Activated T-cell treated with anti-CD3 and anti-CD28 coated beads, Interleukin-2, amount 50 U/mL, for 4 hours (primary cell): ENCODE data around the gene RAVER1. TPM values are rescaled to one million over a fixed set of nuclear protein-coding genes. Genes with fewer than 3 reads are reported as not detected.
"Not testable (repeated sequence)": the region's sequence is repeated elsewhere in the genome, so short reads cannot be mapped to it uniquely, and the experiment has no call there.

Experiments used
- ATAC-seq, 2 donors: fragments of 200-7000 bp; cut with Tn5 transposase; one replicate each; pipeline ENCODE4 v1.10.0; 2021
- DNase-seq: peaks from one replicate; pipeline ENCODE4 v3.0.0-alpha.2; 2020
- H3K27me3 Mint-ChIP-seq: one replicate; pipeline ENCODE4 v1.8.0; 2021; ENCODE audit warnings: low read depth, mixed read lengths
- H3K36me3 Mint-ChIP-seq: one replicate; pipeline ENCODE4 v1.8.0; 2022; ENCODE audit warnings: mixed read lengths; ENCODE audit not compliant: insufficient read depth
- H3K4me1 Mint-ChIP-seq: one replicate; pipeline ENCODE4 v1.8.0; 2021; ENCODE audit warnings: low read depth, mixed read lengths
- H3K4me3 Mint-ChIP-seq: one replicate; pipeline ENCODE4 v1.8.0; 2021; ENCODE audit warnings: mild to moderate bottlenecking, moderate library complexity, mixed read lengths
- H3K9me3 Mint-ChIP-seq: one replicate; pipeline ENCODE4 v1.8.0; 2021; ENCODE audit warnings: mixed read lengths
- total RNA-seq, 3 donors: library from RNA; stranded (reverse); gene quantifications; one replicate each; pipeline ENCODE4 v1.2.1, GENCODE V29; 2021

RAVER1 gene
- total RNA-seq, 3 donors from 2014 or later = 135 to 143 (median 135) TPM

- no peak for ATAC-seq
- Mint-ChIP-seq H3K27me3 (no peaks in the 10 kb centered on the region), H3K4me3 (no peak overlapping the region), H3K4me1 (no peaks in the 10 kb centered on the region), H3K9me3 (no peaks in the 10 kb centered on the region), H3K36me3 (peaks cover 19% of the 10 kb centered on the region)
- no peak for DNase-seq
These were observed 28.9 kb upstream of the RAVER1 start for GRCh38 chr19:10362259-10362658.

GRCh38 chr19:10361569-10362011 is 28.3 kb upstream of the RAVER1 start:
- ATAC-seq = no peak

GRCh38 chr19:10356431-10356830 is 23.1 kb upstream of the RAVER1 start:
- Mint-ChIP-seq H3K4me3 (no peak overlapping the region), H3K9me3 (no peaks in the 10 kb centered on the region), H3K27me3 (no peaks in the 10 kb centered on the region), H3K36me3 (peaks cover 26% of the 10 kb centered on the region), H3K4me1 (no peaks in the 10 kb centered on the region)
- DNase-seq (no peak), ATAC-seq (no peak)

More at GRCh38 chr19:10361569-10362011, 28.3 kb upstream of the RAVER1 start:
- Mint-ChIP-seq H3K4me3 (no peak overlapping the region), H3K4me1 (no peaks in the 10 kb centered on the region), H3K27me3 (no peaks in the 10 kb centered on the region), H3K9me3 (no peaks in the 10 kb centered on the region), H3K36me3 (peaks cover 19% of the 10 kb centered on the region)
- no peak for DNase-seq

GRCh38 chr19:10353793-10354391 is 20.6 kb upstream of the RAVER1 start:
- Mint-ChIP-seq H3K36me3 (peaks cover 17% of the 10 kb centered on the region), H3K4me3 (no peak overlapping the region), H3K4me1 (no peaks in the 10 kb centered on the region), H3K27me3 (no peaks in the 10 kb centered on the region), H3K9me3 (no peaks in the 10 kb centered on the region)
- DNase-seq (peak; percentile 21), ATAC-seq (peak; percentile 67 to 77)

GRCh38 chr19:10352764-10353671 is 19.7 kb upstream of the RAVER1 start:
- no peak for DNase-seq
- H3K9me3 Mint-ChIP-seq = no peaks in the 10 kb centered on the region
- no peaks in the 10 kb centered on the region for H3K4me1 Mint-ChIP-seq
- ATAC-seq = no peak
- H3K4me3 Mint-ChIP-seq = no peak overlapping the region
- no peaks in the 10 kb centered on the region for H3K27me3 Mint-ChIP-seq
- H3K36me3 Mint-ChIP-seq = peaks cover 18% of the 10 kb centered on the region

GRCh38 chr19:10346509-10346908 is 13.2 kb upstream of the RAVER1 start:
- H3K27me3 Mint-ChIP-seq = no peaks in the 10 kb centered on the region
- no peak for DNase-seq
- ATAC-seq = no peak
- H3K9me3 Mint-ChIP-seq = no peaks in the 10 kb centered on the region
- peaks cover 4% of the 10 kb centered on the region for H3K36me3 Mint-ChIP-seq
- H3K4me3 Mint-ChIP-seq = no peak overlapping the region
- no peaks in the 10 kb centered on the region for H3K4me1 Mint-ChIP-seq

GRCh38 chr19:10344780-10345179 is 11.5 kb upstream of the RAVER1 start:
- no peaks in the 10 kb centered on the region for H3K9me3 Mint-ChIP-seq
- H3K4me3 Mint-ChIP-seq = no peak overlapping the region
- no peaks in the 10 kb centered on the region for H3K27me3 Mint-ChIP-seq

GRCh38 chr19:10343495-10343894 is 10.2 kb upstream of the RAVER1 start:
- peaks cover 2% of the 10 kb centered on the region for H3K36me3 Mint-ChIP-seq
- peaks cover 21% of the 10 kb centered on the region for H3K4me1 Mint-ChIP-seq
- no peak for ATAC-seq
- H3K4me3 Mint-ChIP-seq = no peak overlapping the region
- H3K9me3 Mint-ChIP-seq = no peaks in the 10 kb centered on the region
- no peak for DNase-seq
- H3K27me3 Mint-ChIP-seq = no peaks in the 10 kb centered on the region

More at GRCh38 chr19:10344780-10345179, 11.5 kb upstream of the RAVER1 start:
- ATAC-seq (no peak), DNase-seq (no peak)
- peaks cover 9% of the 10 kb centered on the region for H3K4me1 Mint-ChIP-seq
- H3K36me3 Mint-ChIP-seq = peaks cover 2% of the 10 kb centered on the region

- no peaks in the 10 kb centered on the region for H3K9me3 Mint-ChIP-seq
- H3K4me3 Mint-ChIP-seq = peak overlapping the region; percentile 86
- DNase-seq = no peak
- no peak for ATAC-seq
- peaks cover 29% of the 10 kb centered on the region for H3K4me1 Mint-ChIP-seq
- H3K36me3 Mint-ChIP-seq = no peaks in the 10 kb centered on the region
- no peaks in the 10 kb centered on the region for H3K27me3 Mint-ChIP-seq
These were observed 6.6 kb upstream of the RAVER1 start for GRCh38 chr19:10339977-10340376.

GRCh38 chr19:10339380-10339960 is 6.1 kb upstream of the RAVER1 start, which contains the start of gene ICAM3:
Gene ICAM3, minus strand, starts transcription at chr19:10339624. Its CDS starts 10 bp downstream, at chr19:10339614.
- DNase-seq (peak; percentile 44), ATAC-seq (peak; percentile 93)
- H3K4me1 Mint-ChIP-seq = peaks cover 30% of the 10 kb centered on the region
- no peaks in the 10 kb centered on the region for H3K27me3 Mint-ChIP-seq
- H3K36me3 Mint-ChIP-seq = no peaks in the 10 kb centered on the region
- peak within 1 kb of the TSS; percentile 86 for H3K4me3 Mint-ChIP-seq
- no peaks in the 10 kb centered on the region for H3K9me3 Mint-ChIP-seq

GRCh38 chr19:10338940-10339339 is 5.6 kb upstream of the RAVER1 start:
- ATAC-seq = peak; percentile 25 to 27
- peak overlapping the region; percentile 86 for H3K4me3 Mint-ChIP-seq
- H3K9me3 Mint-ChIP-seq = no peaks in the 10 kb centered on the region
- H3K27me3 Mint-ChIP-seq = no peaks in the 10 kb centered on the region
- no peaks in the 10 kb centered on the region for H3K36me3 Mint-ChIP-seq
- H3K4me1 Mint-ChIP-seq = peaks cover 34% of the 10 kb centered on the region
- DNase-seq = no peak

- not testable (repeated sequence) for H3K27me3 Mint-ChIP-seq, H3K36me3 Mint-ChIP-seq, DNase-seq, H3K9me3 Mint-ChIP-seq, ATAC-seq, H3K4me3 Mint-ChIP-seq
- peaks cover 50% of the 10 kb centered on the region for H3K4me1 Mint-ChIP-seq
These were observed 3.4 kb upstream of the RAVER1 start for GRCh38 chr19:10336725-10337124.

GRCh38 chr19:10335352-10335985 is 2.1 kb upstream of the RAVER1 start:
- Mint-ChIP-seq H3K36me3 (peaks cover 2% of the 10 kb centered on the region), H3K27me3 (no peaks in the 10 kb centered on the region), H3K4me1 (peaks cover 47% of the 10 kb centered on the region), H3K9me3 (no peaks in the 10 kb centered on the region), H3K4me3 (no peak overlapping the region)
- ATAC-seq = no peak
- DNase-seq = no peak
